ENCODE measurements around the gene DPT.

Gene DPT

GRCh38 chr1:168758503-168758902 is 29.5 kb upstream of the DPT start:
- no peak overlapping the region for H3K4me3 ChIP-seq (replicated peaks; ENCODE audit: low read depth, low read length)
- no peak for TF ChIP-seq CTCF (IDR thresholded peaks at IDR 0.05; ENCODE audit: low read length, missing control alignments)
- DNase-seq (ENCODE audit: low read depth) = no peak

GRCh38 chr1:168755800-168756418 is 26.9 kb upstream of the DPT start:
- no peak overlapping the region for H3K4me3 ChIP-seq (replicated peaks; ENCODE audit: low read depth, low read length)
- no peak for DNase-seq (ENCODE audit: low read depth)
- TF ChIP-seq CTCF (IDR thresholded peaks at IDR 0.05; ENCODE audit: low read length, missing control alignments) = no peak

- no peak for TF ChIP-seq CTCF (IDR thresholded peaks at IDR 0.05; ENCODE audit: low read length, missing control alignments)
- H3K4me3 ChIP-seq (replicated peaks; ENCODE audit: low read depth, low read length) = no peak overlapping the region
- peak; percentile 52 for DNase-seq (ENCODE audit: low read depth)
These were observed 23.3 kb upstream of the DPT start for GRCh38 chr1:168752171-168752832.

- H3K4me3 ChIP-seq (replicated peaks; ENCODE audit: low read depth, low read length) = no peak overlapping the region
- TF ChIP-seq CTCF (IDR thresholded peaks at IDR 0.05; ENCODE audit: low read length, missing control alignments) = no peak
- DNase-seq (ENCODE audit: low read depth) = no peak
These were observed 22.2 kb upstream of the DPT start for GRCh38 chr1:168751195-168751650.

- no peak for TF ChIP-seq CTCF (IDR thresholded peaks at IDR 0.05; ENCODE audit: low read length, missing control alignments)
- H3K4me3 ChIP-seq (replicated peaks; ENCODE audit: low read depth, low read length) = no peak overlapping the region
- DNase-seq (ENCODE audit: low read depth) = no peak
These were observed 14.1 kb upstream of the DPT start for GRCh38 chr1:168742994-168743650.

- no peak for DNase-seq (ENCODE audit: low read depth)
- no peak for TF ChIP-seq CTCF (IDR thresholded peaks at IDR 0.05; ENCODE audit: low read length, missing control alignments)
- no peak overlapping the region for H3K4me3 ChIP-seq (replicated peaks; ENCODE audit: low read depth, low read length)
These were observed 13.4 kb upstream of the DPT start for GRCh38 chr1:168742386-168742785.
